H1 (cell line): ENCODE data around the gene ADCY9. TPM values are rescaled to one million over a fixed set of nuclear protein-coding genes. Genes with fewer than 3 reads are reported as not detected.

Source experiments
- CTCF ChIA-PET: fragments of 300-600 bp; sonication (Branson Sonifier 250); formaldehyde crosslinking; loops from one replicate; lab custom pipeline; 2021; ENCODE audit not compliant: partially characterized antibody; lab: Charles Lee
- POLR2A ChIA-PET: fragments of 300-600 bp; sonication (Branson Sonifier 250); formaldehyde crosslinking; loops from one replicate; lab custom pipeline; 2021; ENCODE audit warnings: inconsistent platforms; ENCODE audit not compliant: partially characterized antibody; lab: Charles Lee
- DNase-seq, 2 experiments: peaks; one replicate each; pipeline versions ENCODE4 v3.0.0 to v3.0.0-alpha.2; 2010 to 2022; ENCODE audit warnings: low spot score in 2 of 2, low read depth in 1 of 2, mixed read lengths in 1 of 2
- FAIRE-seq: peaks from 2 replicates; lab custom pipeline; 2011; peaks lifted over from hg19 to GRCh38; lab: Jason Lieb, UNC
- H2AFZ ChIP-seq: 2 replicates; pipeline ENCODE4 v1.8.1; 2012; ENCODE audit warnings: low read length, inconsistent platforms
- H2AK5ac ChIP-seq: 2 replicates; pipeline ENCODE4 v1.6.1; 2013; ENCODE audit warnings: low read depth, low read length
- H2BK120ac ChIP-seq: replicated peaks from 2 replicates; pipeline ENCODE3; 2013; ENCODE audit warnings: low read depth, low read length, inconsistent platforms
- H2BK12ac ChIP-seq: 2 replicates; pipeline ENCODE4 v1.6.1; 2013; ENCODE audit warnings: low read depth, low read length
- H2BK15ac ChIP-seq: 2 replicates; pipeline ENCODE4 v1.6.1; 2013; ENCODE audit warnings: low read length
- H2BK20ac ChIP-seq: 2 replicates; pipeline ENCODE4 v1.6.1; 2013; ENCODE audit warnings: low read length
- H2BK5ac ChIP-seq: 2 replicates; pipeline ENCODE4 v1.6.1; 2013; ENCODE audit warnings: low read depth, low read length
- H3K14ac ChIP-seq: 2 replicates; pipeline ENCODE4 v1.6.1; 2013; ENCODE audit warnings: inconsistent platforms; ENCODE audit not compliant: insufficient read length
- H3K18ac ChIP-seq: 2 replicates; pipeline ENCODE4 v1.6.1; 2013; ENCODE audit warnings: low read length; ENCODE audit errors: extremely low read depth
- H3K23ac ChIP-seq: 2 replicates; pipeline ENCODE4 v1.6.1; 2013; ENCODE audit warnings: inconsistent platforms; ENCODE audit not compliant: insufficient read length
- H3K23me2 ChIP-seq: 2 replicates; pipeline ENCODE4 v1.6.1; 2013; ENCODE audit warnings: low read depth, low read length
- H3K27ac ChIP-seq: 2 replicates; pipeline ENCODE4 v1.6.1; 2011; ENCODE audit warnings: low read depth, low read length, inconsistent platforms
- H3K27me3 ChIP-seq, 4 experiments: replicated peaks in 1 of 4; 1 replicate in 1 of 4; 2 replicates in 3 of 4; pipeline versions ENCODE4 v1.6.1 to v1.8.1; 2011 to 2013; ENCODE audit warnings: low read length in 3 of 4, mild to moderate bottlenecking in 3 of 4, inconsistent platforms in 2 of 4, mixed read lengths in 2 of 4, moderate library complexity in 1 of 4; ENCODE audit not compliant: control insufficient read depth in 3 of 4, insufficient read depth in 3 of 4; ENCODE audit errors: extremely low read depth in 1 of 4
- H3K36me3 ChIP-seq, 4 experiments: 2 replicates each; pipeline versions ENCODE4 v1.6.1 to v1.8.1; 2011 to 2013; ENCODE audit warnings: mild to moderate bottlenecking in 4 of 4, low read length in 3 of 4, moderate library complexity in 2 of 4, control low read depth in 1 of 4, inconsistent platforms in 1 of 4; ENCODE audit not compliant: insufficient read depth in 4 of 4, control insufficient read depth in 2 of 4
- H3K4ac ChIP-seq: replicated peaks from 2 replicates; pipeline ENCODE3; 2013; ENCODE audit warnings: low read length, low read depth, mixed read lengths, inconsistent platforms; ENCODE audit not compliant: insufficient read length
- H3K4me1 ChIP-seq, 4 experiments: replicated peaks in 1 of 4; 1 replicate in 1 of 4; 2 replicates in 3 of 4; pipeline versions ENCODE4 v1.6.1 to v1.8.1; 2011 to 2013; ENCODE audit warnings: low read length in 3 of 4, inconsistent platforms in 2 of 4, mixed read lengths in 1 of 4; ENCODE audit not compliant: insufficient read depth in 4 of 4, control insufficient read depth in 3 of 4
- H3K4me2 ChIP-seq, 2 experiments: 2 replicates each; pipeline versions ENCODE4 v1.6.1 to v1.8.1; 2011 to 2013; ENCODE audit warnings: low read depth in 2 of 2, low read length in 2 of 2, control low read depth in 1 of 2, inconsistent platforms in 1 of 2, mild to moderate bottlenecking in 1 of 2; ENCODE audit not compliant: insufficient read depth in 1 of 2
- H3K4me3 ChIP-seq, 4 experiments: fragments of 200-600, 300-600 bp in 1 of 4; sonication (generic), shearing (Covaris generic), sonication (Bioruptor Twin) in 1 of 4; 2 replicates each; pipeline versions ENCODE4 v1.5.1 to v1.8.1; 2011 to 2016; ENCODE audit warnings: low read length in 4 of 4, low read depth in 3 of 4, control low read depth in 2 of 4, inconsistent platforms in 2 of 4, mild to moderate bottlenecking in 2 of 4, mixed read lengths in 1 of 4, moderate library complexity in 1 of 4; ENCODE audit not compliant: insufficient read depth in 2 of 4; ENCODE audit errors: extremely low read depth in 1 of 4
- H3K56ac ChIP-seq: replicated peaks from 2 replicates; pipeline ENCODE3; 2013; ENCODE audit warnings: low read depth, mild to moderate bottlenecking, mixed read lengths, low read length, inconsistent platforms; ENCODE audit not compliant: insufficient read length
- H3K79me1 ChIP-seq: 2 replicates; pipeline ENCODE4 v1.6.1; 2013; ENCODE audit warnings: low read depth, low read length, control low read depth
- H3K79me2 ChIP-seq, 2 experiments: 2 replicates each; pipeline versions ENCODE4 v1.6.1 to v1.8.1; 2012 to 2013; ENCODE audit warnings: low read length in 2 of 2, mild to moderate bottlenecking in 2 of 2, inconsistent platforms in 1 of 2; ENCODE audit not compliant: insufficient read depth in 2 of 2, control insufficient read depth in 1 of 2
- H3K9ac ChIP-seq, 4 experiments: replicated peaks in 1 of 4; 1 replicate in 1 of 4; 2 replicates in 3 of 4; pipeline versions ENCODE4 v1.6.1 to v1.8.1; 2011 to 2013; ENCODE audit warnings: low read depth in 3 of 4, low read length in 3 of 4, control low read depth in 2 of 4, mild to moderate bottlenecking in 2 of 4, moderate library complexity in 2 of 4, inconsistent platforms in 1 of 4; ENCODE audit errors: extremely low read depth in 1 of 4
- H3K9me3 ChIP-seq, 2 experiments: 2 replicates each; pipeline versions ENCODE4 v1.6.1 to v1.8.1; 2012 to 2013; ENCODE audit warnings: mild to moderate bottlenecking in 2 of 2, moderate library complexity in 2 of 2, control low read depth in 1 of 2, inconsistent platforms in 1 of 2, low read depth in 1 of 2, low read length in 1 of 2, mixed read lengths in 1 of 2; ENCODE audit not compliant: insufficient read depth in 2 of 2
- H4K20me1 ChIP-seq, 2 experiments: replicated peaks in 1 of 2; 2 replicates each; pipeline versions ENCODE3 to v1.8.1; 2011 to 2013; ENCODE audit warnings: inconsistent platforms in 2 of 2, low read length in 2 of 2, mild to moderate bottlenecking in 1 of 2; ENCODE audit not compliant: insufficient read depth in 2 of 2, control insufficient read depth in 1 of 2
- H4K5ac ChIP-seq: 2 replicates; pipeline ENCODE4 v1.6.1; 2013; ENCODE audit warnings: low read length, low read depth, mixed read lengths, inconsistent platforms; ENCODE audit not compliant: insufficient read length
- H4K8ac ChIP-seq: 2 replicates; pipeline ENCODE4 v1.8.0; 2013; ENCODE audit warnings: mild to moderate bottlenecking, moderate library complexity, low read length, inconsistent platforms; ENCODE audit not compliant: insufficient read depth; ENCODE audit errors: extremely low read depth
- H4K91ac ChIP-seq: replicated peaks from 2 replicates; pipeline ENCODE3; 2013; ENCODE audit warnings: low read length, mixed read lengths, inconsistent platforms; ENCODE audit not compliant: insufficient read length
- CREB1 ChIP-seq: IDR thresholded peaks from 2 replicates; pipeline ENCODE4 v1.6.1; 2012; ENCODE audit warnings: inconsistent platforms
- GTF2F1 ChIP-seq: IDR thresholded peaks from 2 replicates; pipeline ENCODE4 v1.6.1; 2012; ENCODE audit warnings: low read depth, low read length, improper control_type of control experiment, borderline replicate concordance
- JUN ChIP-seq: IDR thresholded peaks from 2 replicates; pipeline ENCODE4 v1.6.1; 2011; ENCODE audit warnings: low read depth, mild to moderate bottlenecking, improper control_type of control experiment, low read length
- MAX ChIP-seq: IDR thresholded peaks from 2 replicates; pipeline ENCODE4 v1.6.1; 2012; ENCODE audit warnings: inconsistent platforms
- POLR2A ChIP-seq, 2 experiments: IDR thresholded peaks; 1 replicate in 1 of 2; 2 replicates in 1 of 2; pipeline ENCODE4 v1.6.1; 2011; ENCODE audit warnings: low read depth in 2 of 2, low read length in 2 of 2, mild to moderate bottlenecking in 2 of 2; ENCODE audit errors: control extremely low read depth in 1 of 2
- POLR2AphosphoS5 ChIP-seq: IDR thresholded peaks from 2 replicates; pipeline ENCODE4 v1.6.1; 2011; ENCODE audit warnings: low read depth, low read length
- RXRA ChIP-seq: IDR thresholded peaks from 2 replicates; pipeline ENCODE4 v1.6.1; 2011; ENCODE audit warnings: low read depth, mild to moderate bottlenecking, low read length, moderate library complexity; ENCODE audit not compliant: insufficient read depth
- SIN3A ChIP-seq, 2 experiments: IDR thresholded peaks in 1 of 2; conservative IDR thresholded peaks in 1 of 2; 2 replicates each; pipeline ENCODE4 v1.6.1; 2011 to 2012; ENCODE audit warnings: low read length in 2 of 2, improper control_type of control experiment in 1 of 2, low read depth in 1 of 2, mild to moderate bottlenecking in 1 of 2
- SIX5 ChIP-seq: IDR thresholded peaks from 2 replicates; pipeline ENCODE4 v1.6.1; 2011; ENCODE audit warnings: mild to moderate bottlenecking, low read depth, low read length
- SRF ChIP-seq: IDR thresholded peaks from 2 replicates; pipeline ENCODE4 v1.6.1; 2011; ENCODE audit warnings: mild to moderate bottlenecking, low read depth, low read length, moderate library complexity
- TEAD4 ChIP-seq: IDR thresholded peaks from 2 replicates; pipeline ENCODE4 v1.6.1; 2012; ENCODE audit warnings: low read depth, low read length, inconsistent platforms, mixed read lengths
- WGBS, 2 experiments: shearing (Covaris generic) in 1 of 2; methylation state at CpG; one replicate each; pipeline versions ENCODE4 v1.1.6 to v1.1.7; 2013 to 2015; ENCODE audit warnings: low lambda C conversion rate in 2 of 2, mixed read lengths in 2 of 2, inconsistent platforms in 1 of 2, low coverage in 1 of 2, missing lambda C conversion rate in 1 of 2; ENCODE audit not compliant: insufficient replicate concordance in 2 of 2, insufficient coverage in 1 of 2, insufficient read length in 1 of 2; ENCODE audit errors: extremely low coverage in 1 of 2, missing lambda C conversion rate in 1 of 2; 5-methylcytosine and 5-hydroxymethylcytosine counted together
- polyA plus RNA-seq, 7 experiments: library from polyadenylated mRNA; depleted of rRNA in 3 of 7; stranded (reverse) in 5 of 7; unstranded in 2 of 7; fragments of >200 nt in 5 of 7; fragments of 200-250 nt in 2 of 7; gene quantifications; 1 replicate in 5 of 7; 2 replicates in 1 of 7; 4 replicates in 1 of 7; pipeline versions ENCODE4 v1.2.1 to v1.2.3, GENCODE V29; 2011 to 2013; ENCODE audit warnings: missing spikeins in 2 of 7, mixed read lengths in 2 of 7
- total RNA-seq: library from RNA; stranded (reverse); fragmentation: NEBNext Ultra II Directional; extraction: Animal tissue kit (Norgen Biotek cat#: 25700); gene quantifications from 2 replicates; pipeline ENCODE4 v1.2.1, GENCODE V29; 2021

The ADCY9 gene
- total and polyA plus RNA-seq, 2 of the 8 experiments (the other 6 are each of a cell fraction or from before 2014, with no cell fraction given), result 5.4 to 13.1 TPM

- no peak overlapping the region for H2BK20ac ChIP-seq
- no peak overlapping the region for H3K27ac ChIP-seq
- TF ChIP-seq RXRA, result no peak
- TF ChIP-seq SIX5, result no peak
- TF ChIP-seq CREB1, result peak; percentile 32; the same call in 1 of the 2 replicates
- 0 out of 2 replicates have a peak, but pooled peaks have one; percentile 16 for TF ChIP-seq MAX
- no peak for TF ChIP-seq SIN3A (conservative IDR thresholded peaks at IDR 0.05 in 1 of 2, IDR thresholded peaks at IDR 0.05 in 1 of 2; ENCODE audit: low read depth in 1 of 2, low read length in 2 of 2)
- TF ChIP-seq GTF2F1, result no peak
- TF ChIP-seq TEAD4, result no peak; the same call in 1 of the 2 replicates
- peak in 1 of 2 experiments; percentile 55; a peak in 1 of 3 replicates for TF ChIP-seq POLR2A (IDR thresholded peaks at IDR 0.05; ENCODE audit: control extremely low read depth in 1 of 2, low read depth in 2 of 2, low read length in 2 of 2)
- 0 out of 2 replicates have a peak, but pooled peaks have one; percentile 17 for TF ChIP-seq POLR2AphosphoS5
- TF ChIP-seq JUN, result no peak
- 0 out of 2 replicates have a peak, but pooled peaks have one; percentile 28 for TF ChIP-seq SRF
Observed at GRCh38 chr16:3938843-3939624, 177.2 kb downstream of the ADCY9 start.

More at GRCh38 chr16:3938843-3939624, 177.2 kb downstream of the ADCY9 start:
- H3K56ac ChIP-seq, result no peak overlapping the region
- CTCF ChIA-PET, result interaction anchor here (0.5 to 3.5 kb wide), 38 partner anchors 8 to 526 kb away, joined by 3 to 14 read pairs (median 3); no protein-coding TSS in a partner anchor
- DNase-seq (peak; percentile 86 to 94), FAIRE-seq (peak; percentile 42)
- peak overlapping the region; percentile 87; the same call in 1 of the 2 replicates for H2BK5ac ChIP-seq
- no peak overlapping the region for H4K91ac ChIP-seq
- WGBS, 2 experiments, result 22% methylated on average over 43 of the region's 43 CpGs; no CpG with 5 or more reads in 1 of the 2 experiments
- no peak overlapping the region for H3K23ac ChIP-seq
- POLR2A ChIA-PET, result interaction anchor here (0.8 to 1.6 kb wide), 6 partner anchors 9 to 103 kb away, joined by 3 to 5 read pairs (median 3); partner anchors contain the start of gene CREBBP
- no peaks in the 10 kb centered on the region; the same call in 1 of the 2 replicates for H3K23me2 ChIP-seq
- H3K79me2 ChIP-seq, result no peaks in the 10 kb centered on the region
- H3K14ac ChIP-seq, result no peak overlapping the region
- H3K27me3 ChIP-seq, result peaks cover 0 to 2% (median 1%) of the 10 kb centered on the region in 4 experiments; a peak in 1 of 7 replicates
- H3K79me1 ChIP-seq, result no peaks in the 10 kb centered on the region
- H2BK12ac ChIP-seq, result 0 out of 2 replicates have a peak overlapping the region, but pooled peaks have one; percentile 60
- no peaks in the 10 kb centered on the region for H3K36me3 ChIP-seq
- peak overlapping the region; percentile 58; the same call in 1 of the 2 replicates for H2AFZ ChIP-seq
- H3K18ac ChIP-seq, result peak overlapping the region; percentile 68; the same call in 1 of the 2 replicates
- H2BK15ac ChIP-seq, result no peak overlapping the region
- no peaks in the 10 kb centered on the region for H4K20me1 ChIP-seq
- peak overlapping the region; percentile 20 to 80; a peak in 3 of 4 replicates for H3K4me2 ChIP-seq
- peak overlapping the region in 3 of 4 experiments; percentile 9 to 50 (median 19); a peak in 4 of 8 replicates for H3K4me3 ChIP-seq
- H2AK5ac ChIP-seq, result no peak overlapping the region
- H4K8ac ChIP-seq, result peak overlapping the region; percentile 81
- H3K9me3 ChIP-seq, result peaks cover 3 to 9% of the 10 kb centered on the region in 2 experiments; a peak in 2 of 4 replicates
- H3K9ac ChIP-seq, result peak overlapping the region in 2 of 4 experiments; percentile 48; a peak in 3 of 7 replicates
- H3K4me1 ChIP-seq, result peaks cover 0 to 4% (median 2%) of the 10 kb centered on the region in 4 experiments; a peak in 3 of 7 replicates
- H2BK120ac ChIP-seq, result no peak overlapping the region
- H3K4ac ChIP-seq, result no peak overlapping the region
- no peak overlapping the region for H4K5ac ChIP-seq
